ENCODE data around the gene FOXF1.

Gene FOXF1

GRCh38 chr16:86490859-86491639 is 19.3 kb upstream of the FOXF1 start:
- in situ Hi-C loops (cut with HindIII; ENCODE audit: low pct_ligation_motif_present, low pct_unique_long_range_greater_than_20kb, low sequenced_read_pairs), result no loop called here

GRCh38 chr16:86491640-86492023 is 18.7 kb upstream of the FOXF1 start:
- in situ Hi-C loops (cut with HindIII; ENCODE audit: low pct_ligation_motif_present, low pct_unique_long_range_greater_than_20kb, low sequenced_read_pairs), result no loop called here
- DNase-seq, result no peak

More at GRCh38 chr16:86490859-86491639, 19.3 kb upstream of the FOXF1 start:
- no peak for DNase-seq

- in situ Hi-C loops (cut with HindIII; ENCODE audit: low pct_ligation_motif_present, low pct_unique_long_range_greater_than_20kb, low sequenced_read_pairs), result no loop called here
- no peak for DNase-seq
These were observed 17.9 kb upstream of the FOXF1 start for GRCh38 chr16:86492267-86492960.

GRCh38 chr16:86492961-86493629 is 17.2 kb upstream of the FOXF1 start:
- no peak for DNase-seq
- in situ Hi-C loops (cut with HindIII; ENCODE audit: low pct_ligation_motif_present, low pct_unique_long_range_greater_than_20kb, low sequenced_read_pairs), result no loop called here

GRCh38 chr16:86494039-86494564 is 16.2 kb upstream of the FOXF1 start:
- in situ Hi-C loops (cut with HindIII; ENCODE audit: low pct_ligation_motif_present, low pct_unique_long_range_greater_than_20kb, low sequenced_read_pairs), result no loop called here
- DNase-seq, result no peak

GRCh38 chr16:86494565-86495356 is 15.6 kb upstream of the FOXF1 start:
- no peak for DNase-seq
- in situ Hi-C loops (cut with HindIII; ENCODE audit: low pct_ligation_motif_present, low pct_unique_long_range_greater_than_20kb, low sequenced_read_pairs), result no loop called here

- in situ Hi-C loops (cut with HindIII; ENCODE audit: low pct_ligation_motif_present, low pct_unique_long_range_greater_than_20kb, low sequenced_read_pairs), result no loop called here
These were observed 15.0 kb upstream of the FOXF1 start for GRCh38 chr16:86495357-86495701.

GRCh38 chr16:86495756-86496261 is 14.5 kb upstream of the FOXF1 start:
- in situ Hi-C loops (cut with HindIII; ENCODE audit: low pct_ligation_motif_present, low pct_unique_long_range_greater_than_20kb, low sequenced_read_pairs), result no loop called here
- no peak for DNase-seq

More at GRCh38 chr16:86495357-86495701, 15.0 kb upstream of the FOXF1 start:
- DNase-seq, result no peak

GRCh38 chr16:86496262-86496928 is 13.9 kb upstream of the FOXF1 start:
- DNase-seq, result no peak
- in situ Hi-C loops (cut with HindIII; ENCODE audit: low pct_ligation_motif_present, low pct_unique_long_range_greater_than_20kb, low sequenced_read_pairs), result no loop called here

GRCh38 chr16:86496929-86497461 is 13.3 kb upstream of the FOXF1 start:
- in situ Hi-C loops (cut with HindIII; ENCODE audit: low pct_ligation_motif_present, low pct_unique_long_range_greater_than_20kb, low sequenced_read_pairs), result no loop called here
- DNase-seq, result no peak

GRCh38 chr16:86497551-86498021 is 12.7 kb upstream of the FOXF1 start:
- no peak for DNase-seq
- in situ Hi-C loops (cut with HindIII; ENCODE audit: low pct_ligation_motif_present, low pct_unique_long_range_greater_than_20kb, low sequenced_read_pairs), result no loop called here

GRCh38 chr16:86498155-86498670 is 12.1 kb upstream of the FOXF1 start:
- no peak for DNase-seq
- in situ Hi-C loops (cut with HindIII; ENCODE audit: low pct_ligation_motif_present, low pct_unique_long_range_greater_than_20kb, low sequenced_read_pairs), result no loop called here

GRCh38 chr16:86498671-86499439 is 11.5 kb upstream of the FOXF1 start:
- in situ Hi-C loops (cut with HindIII; ENCODE audit: low pct_ligation_motif_present, low pct_unique_long_range_greater_than_20kb, low sequenced_read_pairs), result no loop called here

GRCh38 chr16:86499440-86499786 is 10.9 kb upstream of the FOXF1 start:
- in situ Hi-C loops (cut with HindIII; ENCODE audit: low pct_ligation_motif_present, low pct_unique_long_range_greater_than_20kb, low sequenced_read_pairs), result no loop called here

More at GRCh38 chr16:86498671-86499439, 11.5 kb upstream of the FOXF1 start:
- DNase-seq, result no peak

GRCh38 chr16:86499889-86500707 is 10.2 kb upstream of the FOXF1 start:
- DNase-seq, result no peak
- in situ Hi-C loops (cut with HindIII; ENCODE audit: low pct_ligation_motif_present, low pct_unique_long_range_greater_than_20kb, low sequenced_read_pairs), result no loop called here

More at GRCh38 chr16:86499440-86499786, 10.9 kb upstream of the FOXF1 start:
- DNase-seq, result no peak

All from ACHN (cell line).